ENCODE measurements around the gene KSR1. TPM values are rescaled to one million over a fixed set of nuclear protein-coding genes. Genes with fewer than 3 reads are reported as not detected.

The KSR1 gene
- total and polyA plus RNA-seq, 10 of the 15 experiments (the other 5 are each of a cell fraction or from before 2014, with no cell fraction given), result 0.97 to 66.6 (median 22.9) TPM

GRCh38 chr17:27511168-27511883 is 55.1 kb downstream of the KSR1 start:
- ChIA-PET CTCF (interaction anchor here (1.0 to 1.7 kb wide), 3 partner anchors 9 to 46 kb away, joined by 3 to 4 read pairs (median 3); no protein-coding TSS in a partner anchor), RAD21 (ENCODE audit: unreplicated experiment) (interaction anchor here (1.6 kb wide), 1 partner anchor 9 kb away, joined by 6 read pairs; no protein-coding TSS in a partner anchor), SMC1A (ENCODE audit: uncharacterized antibody, unreplicated experiment) (interaction anchor here (0.9 to 3.0 kb wide), 12 partner anchors 10 to 54 kb away, joined by 3 to 12 read pairs (median 4); no protein-coding TSS in a partner anchor), POLR2A (interaction anchor here (0.5 to 1.6 kb wide), 4 partner anchors 40 to 383 kb away, joined by 3 read pairs; partner anchors contain the start of gene KSR1)
- no peak overlapping the region for H3K27ac ChIP-seq (ENCODE audit: control insufficient read depth, insufficient read depth)
- no peaks in the 10 kb centered on the region for H4K20me1 ChIP-seq (ENCODE audit: control insufficient read depth, insufficient read depth)
- no peak for FAIRE-seq
- no peaks in the 10 kb centered on the region for H3K9me3 ChIP-seq (replicated peaks; ENCODE audit: control insufficient read depth, insufficient read depth, low read length)
- H3K4me3 ChIP-seq, result no peak overlapping the region
- DNase-seq (ENCODE audit: low read depth, low spot score), result no peak
- no peak for TF ChIP-seq SIN3A (IDR thresholded peaks at IDR 0.05; ENCODE audit: low read depth, low read length)
- no peak for TF ChIP-seq ATF2 (IDR thresholded peaks at IDR 0.05; ENCODE audit: low read length)
- TF ChIP-seq RFX5 (IDR thresholded peaks at IDR 0.05; ENCODE audit: low read depth, low read length), result no peak
- no peak for TF ChIP-seq IRF3 (IDR thresholded peaks at IDR 0.05)
- TF ChIP-seq CHD1 (IDR thresholded peaks at IDR 0.05; ENCODE audit: low read depth, low read length), result no peak
- no peak for TF ChIP-seq CUX1 (IDR thresholded peaks at IDR 0.05; ENCODE audit: insufficient replicate concordance, low read depth, low read length)
- TF ChIP-seq FOS (IDR thresholded peaks at IDR 0.05; ENCODE audit: borderline replicate concordance, extremely low read depth, insufficient read length), result no peak
- TF ChIP-seq PBX3 (IDR thresholded peaks at IDR 0.05; ENCODE audit: insufficient replicate concordance, low read depth, low read length), result no peak
- H3K4me2 ChIP-seq (ENCODE audit: control insufficient read depth, insufficient read depth), result no peak overlapping the region
- peaks cover 0 to 3% of the 10 kb centered on the region in 2 experiments; a peak in 2 of 4 replicates for H3K36me3 ChIP-seq (ENCODE audit: control insufficient read depth in 2 of 2, insufficient read depth in 2 of 2, low read length in 1 of 2)
- no TSS peak for BruUV-seq (replicated peaks)
- H3K79me2 ChIP-seq (ENCODE audit: control insufficient read depth, insufficient read depth, low read length), result peaks cover 51% of the 10 kb centered on the region
- peaks cover 10% of the 10 kb centered on the region for H3K4me1 ChIP-seq (ENCODE audit: control insufficient read depth, insufficient read depth, low read length)
- H3K27me3 ChIP-seq (replicated peaks in 1 of 2; ENCODE audit: control insufficient read depth in 2 of 2, insufficient read depth in 2 of 2, low read length in 1 of 2), result no peaks in the 10 kb centered on the region
- H3K9ac ChIP-seq (ENCODE audit: control insufficient read depth, insufficient read depth, low read length), result no peak overlapping the region
- in situ Hi-C loops (cut with MboI), result no loop called here
- WGBS (ENCODE audit: insufficient coverage, insufficient replicate concordance, low lambda C conversion rate, missing lambda C conversion rate), result 95% methylated on average over 10 of the region's 10 CpGs
- no peak for ATAC-seq
- intact Hi-C loops (cut with micrococcal nuclease; ENCODE audit: unreplicated experiment), result no loop called here
- no peak overlapping the region for H2AFZ ChIP-seq (ENCODE audit: control insufficient read depth, low read depth, low read length)

All from GM12878 (cell line).